ENCODE data around the gene SYNC.
"Not testable (repeated sequence)": the region's sequence is repeated elsewhere in the genome, so short reads cannot be mapped to it uniquely, and the experiment has no call there.

Gene SYNC

GRCh38 chr1:32724678-32725614 lies 22.4 kb upstream of the SYNC start:
- peak; percentile 38 for DNase-seq

GRCh38 chr1:32719681-32720275 lies 17.2 kb upstream of the SYNC start:
- DNase-seq: no peak

- no peak for DNase-seq
Measured at GRCh38 chr1:32718527-32718926, 16.0 kb upstream of the SYNC start.

GRCh38 chr1:32718036-32718435 lies 15.5 kb upstream of the SYNC start:
- no peak for DNase-seq

GRCh38 chr1:32717503-32717902 lies 14.9 kb upstream of the SYNC start:
- no peak for DNase-seq

GRCh38 chr1:32716312-32717148 lies 14.0 kb upstream of the SYNC start:
- peak; percentile 79 for DNase-seq

GRCh38 chr1:32715901-32716311 lies 13.3 kb upstream of the SYNC start:
- DNase-seq: no peak

- DNase-seq: no peak
Measured at GRCh38 chr1:32714277-32714676, 11.7 kb upstream of the SYNC start.

GRCh38 chr1:32713081-32713480 lies 10.5 kb upstream of the SYNC start:
- no peak for DNase-seq

GRCh38 chr1:32711221-32711620 lies 8.7 kb upstream of the SYNC start:
- DNase-seq: not testable (repeated sequence)

GRCh38 chr1:32709476-32709875 lies 6.9 kb upstream of the SYNC start:
- no peak for DNase-seq

GRCh38 chr1:32709075-32709474 lies 6.5 kb upstream of the SYNC start:
- DNase-seq: no peak

- DNase-seq: no peak
Measured at GRCh38 chr1:32706491-32706890, 3.9 kb upstream of the SYNC start.

GRCh38 chr1:32705516-32705915 lies 2.9 kb upstream of the SYNC start:
- DNase-seq: no peak

- no peak for DNase-seq
Measured at GRCh38 chr1:32703479-32704291, 1.1 kb upstream of the SYNC start.

- no peak for DNase-seq
Measured at GRCh38 chr1:32701951-32702598, 495 bp downstream of the SYNC start.

GRCh38 chr1:32701421-32701911 lies 1.1 kb downstream of the SYNC start:
- no peak for DNase-seq

GRCh38 chr1:32696996-32697395 lies 5.6 kb downstream of the SYNC start:
- not testable (repeated sequence) for DNase-seq

- DNase-seq: no peak
Measured at GRCh38 chr1:32696041-32696440, 6.5 kb downstream of the SYNC start.

GRCh38 chr1:32695098-32695904 lies 7.3 kb downstream of the SYNC start:
- DNase-seq: no peak
